Inflammatory macrophage treated with lipopolysaccharide for 4 hours (primary cell): ENCODE measurements around the gene MAML2.
A peak's percentile ranks its signal among the peaks of the same experiment; 100 is the strongest.
"Not testable (repeated sequence)": the region's sequence is repeated elsewhere in the genome, so short reads cannot be mapped to it uniquely, and the experiment has no call there.

Experiments
- DNase-seq: peaks from one replicate; pipeline ENCODE4 v3.0.0-alpha.2; 2020

Gene MAML2

GRCh38 chr11:96288915-96289314, 54.1 kb downstream of the MAML2 start:
- no peak for DNase-seq

- DNase-seq = peak; percentile 35
Observed at GRCh38 chr11:96287822-96288439, 55.1 kb downstream of the MAML2 start.

GRCh38 chr11:96285985-96286384, 57.0 kb downstream of the MAML2 start:
- DNase-seq = not testable (repeated sequence)

GRCh38 chr11:96284917-96285316, 58.1 kb downstream of the MAML2 start:
- DNase-seq = no peak

- DNase-seq = no peak
Observed at GRCh38 chr11:96284401-96284800, 58.6 kb downstream of the MAML2 start.

DNA sequence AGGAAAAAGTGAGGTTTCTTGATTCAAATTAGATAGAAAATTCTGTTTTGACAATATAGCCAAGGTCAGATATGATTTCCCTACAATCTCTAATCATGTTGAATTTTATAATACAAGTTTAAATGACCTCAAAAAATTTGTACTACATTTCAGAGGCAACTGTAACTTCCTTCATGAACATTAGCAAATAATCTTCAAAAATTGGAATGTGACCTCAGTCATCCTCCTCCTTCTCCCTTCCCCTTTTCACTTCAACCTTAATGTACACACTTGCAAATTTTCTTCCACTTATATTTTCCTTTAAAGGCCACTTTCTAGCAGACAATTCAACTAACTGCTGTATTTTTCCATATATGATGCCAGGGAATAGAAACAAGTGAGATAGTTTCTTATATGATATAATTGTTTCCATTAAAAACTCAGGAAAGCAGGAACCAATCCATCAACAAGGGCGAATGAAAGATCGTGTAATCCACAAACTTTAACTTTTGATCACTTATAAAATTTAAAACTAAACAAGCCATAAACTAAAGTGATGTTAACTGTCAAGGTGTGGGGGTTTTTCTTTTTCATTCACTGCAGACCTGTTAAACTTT, 60.3 kb downstream of the MAML2 start:
- DNase-seq = peak; percentile 53

GRCh38 chr11:96280444-96280843, 62.6 kb downstream of the MAML2 start:
- no peak for DNase-seq

GRCh38 chr11:96279896-96280290, 63.1 kb downstream of the MAML2 start:
- no peak for DNase-seq

GRCh38 chr11:96279018-96279895, 63.7 kb downstream of the MAML2 start:
- no peak for DNase-seq

GRCh38 chr11:96278039-96278897, 64.7 kb downstream of the MAML2 start:
- peak; percentile 41 for DNase-seq

DNA sequence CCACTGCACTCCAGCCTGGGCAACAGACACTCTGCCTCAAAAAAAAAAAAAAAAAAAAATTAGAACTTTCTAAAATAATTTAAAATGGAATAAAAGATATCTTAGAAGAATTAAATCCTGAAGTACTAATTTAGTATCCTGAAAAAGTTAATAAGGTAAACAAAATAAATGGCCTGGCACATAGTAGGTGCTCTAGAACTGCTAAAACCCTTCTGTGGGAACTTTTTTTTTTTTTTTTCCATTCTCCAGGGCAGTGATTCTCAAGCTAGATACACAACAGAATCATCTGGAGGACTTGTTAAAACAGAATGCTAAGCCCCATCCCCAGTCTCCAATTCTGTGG, 65.3 kb downstream of the MAML2 start:
- DNase-seq = no peak

GRCh38 chr11:96276836-96277235, 66.2 kb downstream of the MAML2 start:
- no peak for DNase-seq

DNA sequence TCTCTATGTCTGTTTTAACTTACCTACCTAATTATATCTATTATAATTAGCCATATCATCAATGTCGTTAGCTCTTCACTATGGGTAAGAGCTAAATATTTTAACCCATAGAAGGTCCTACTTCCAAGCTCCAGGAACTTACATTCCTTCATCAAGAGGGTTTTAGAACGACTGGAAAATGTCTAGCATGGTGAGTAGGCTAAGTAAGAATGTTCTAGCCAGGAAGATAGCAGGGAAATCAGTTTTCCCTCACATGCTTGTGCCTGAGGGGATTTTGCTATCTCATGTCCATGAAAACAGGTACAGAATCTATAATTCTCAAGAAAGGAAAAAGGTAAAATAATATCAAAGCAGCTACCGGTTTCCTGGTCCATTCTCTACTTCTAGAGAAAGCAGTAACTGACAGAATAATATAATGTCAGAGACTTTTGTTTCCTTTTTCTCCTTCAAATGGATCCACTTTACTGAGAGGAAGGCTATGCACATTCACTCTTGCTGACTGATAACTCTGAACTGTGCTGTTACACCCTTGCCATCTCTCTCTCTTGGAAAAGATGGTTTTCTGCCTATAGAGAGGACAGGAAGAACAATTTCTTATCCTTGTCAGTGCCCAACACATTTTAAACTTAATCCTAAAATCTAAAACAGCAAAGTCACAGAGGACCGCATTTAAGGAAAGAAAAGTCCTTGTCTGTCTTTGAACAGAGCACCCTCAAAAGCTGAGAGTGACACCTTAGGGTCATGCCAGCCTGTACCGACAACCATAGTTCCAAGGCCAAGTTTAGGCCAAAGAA, 67.0 kb downstream of the MAML2 start:
- DNase-seq = no peak

DNA sequence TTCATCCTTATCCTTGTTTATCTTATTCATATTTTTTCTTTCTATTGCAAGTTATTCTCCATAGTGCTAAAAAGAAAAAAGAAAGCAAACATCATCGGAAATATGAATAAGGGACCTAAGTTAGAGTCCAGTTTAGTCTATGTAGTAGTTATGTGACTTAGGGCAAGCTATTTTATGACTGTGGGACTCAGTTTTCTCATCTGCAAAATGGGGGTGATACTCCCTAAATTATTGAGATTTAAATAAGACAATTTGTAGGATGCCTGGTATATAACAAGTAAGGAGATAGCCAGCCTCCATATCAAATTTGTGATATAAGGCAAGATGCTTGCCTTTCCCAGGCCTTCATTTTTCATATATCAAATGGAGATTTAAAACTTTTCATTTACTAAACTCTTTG, 69.5 kb downstream of the MAML2 start:
- no peak for DNase-seq

GRCh38 chr11:96272529-96273222, 70.3 kb downstream of the MAML2 start:
- no peak for DNase-seq

DNA sequence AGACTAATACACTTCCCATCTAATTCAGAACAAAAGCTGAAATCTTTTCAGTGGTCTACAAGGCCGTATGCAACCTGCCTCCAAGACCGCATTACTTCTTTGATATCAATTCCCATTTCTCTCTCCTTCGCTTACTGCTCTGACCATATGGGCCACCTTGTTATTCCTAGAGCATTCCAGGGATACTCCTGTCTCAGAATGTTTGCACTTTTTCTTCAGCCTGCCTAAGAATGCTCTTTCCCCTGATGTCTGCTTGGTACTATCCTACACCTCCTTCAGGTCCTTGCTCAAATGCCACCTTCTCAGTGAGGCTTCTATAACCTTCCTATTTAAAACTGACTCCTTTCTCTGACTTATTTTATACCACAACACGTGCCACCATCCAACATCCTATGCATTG, 71.2 kb downstream of the MAML2 start:
- no peak for DNase-seq

DNA sequence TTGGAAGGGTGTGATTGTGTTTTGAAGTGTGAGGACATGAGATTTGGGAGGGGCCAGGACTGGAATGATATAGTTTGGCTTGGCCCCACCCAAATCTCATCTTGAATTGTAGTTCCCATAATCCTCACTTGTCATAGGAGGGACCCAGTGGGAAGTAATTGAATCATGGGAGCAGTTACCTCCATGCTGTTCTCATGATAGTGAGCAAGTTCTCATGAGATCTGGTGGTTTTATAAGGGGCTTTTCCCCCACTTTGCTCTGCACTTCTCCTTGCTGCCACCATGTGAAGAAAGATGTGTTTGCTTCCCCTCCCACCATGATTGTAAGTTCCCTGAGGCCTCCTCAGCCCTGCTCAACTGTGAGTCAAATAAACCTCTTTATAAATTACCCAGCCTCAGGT, 71.6 kb downstream of the MAML2 start:
- not testable (repeated sequence) for DNase-seq

GRCh38 chr11:96268527-96268926, 74.5 kb downstream of the MAML2 start:
- peak; percentile 76 for DNase-seq

DNA sequence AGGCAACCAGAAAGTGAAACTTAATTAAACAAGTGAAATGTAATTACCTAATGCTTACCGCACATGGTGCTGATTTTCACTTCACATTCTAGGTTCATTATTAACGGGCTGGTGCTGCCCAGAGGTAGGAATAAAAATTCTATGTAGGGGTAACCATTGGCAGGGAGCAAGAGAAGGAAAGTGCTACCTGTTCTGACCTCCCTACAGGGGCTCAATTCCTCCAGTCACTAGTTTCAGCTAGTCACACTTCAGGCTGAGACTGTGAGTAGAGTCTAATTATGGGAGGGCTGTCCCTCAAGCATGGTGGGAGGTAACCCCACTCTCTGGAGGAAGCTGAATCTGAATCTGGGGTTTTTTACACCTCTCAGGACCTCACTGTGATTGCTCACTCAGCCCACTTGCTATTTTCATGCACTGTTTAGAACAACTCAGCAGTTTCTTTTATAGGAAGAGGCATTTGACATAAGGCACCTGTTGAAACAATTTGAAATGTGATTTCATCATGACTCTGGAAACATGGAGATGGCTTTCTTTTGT, 75.4 kb downstream of the MAML2 start:
- peak; percentile 84 for DNase-seq

DNA sequence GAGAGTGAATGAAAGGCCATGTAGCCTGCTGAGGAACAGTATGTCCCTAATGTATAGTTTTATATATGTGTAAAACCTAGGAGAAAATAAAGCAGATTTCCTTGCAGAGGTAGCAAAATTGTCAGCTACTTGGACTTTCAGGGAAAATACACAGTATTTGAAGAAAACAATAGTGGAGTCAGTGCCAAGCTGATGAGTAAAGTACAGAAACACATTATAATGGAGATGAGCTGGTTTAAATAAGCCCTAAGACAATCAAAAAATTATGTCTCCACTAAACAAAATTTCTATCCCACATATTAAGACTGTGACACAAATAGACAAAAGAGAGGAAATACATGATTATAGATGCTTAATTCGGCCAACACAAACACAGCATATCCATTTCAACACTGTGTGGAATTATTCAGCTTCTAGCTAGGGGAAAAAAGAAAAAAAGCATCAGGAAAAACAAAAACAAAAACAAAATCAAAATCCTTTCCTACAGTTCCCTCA, 75.9 kb downstream of the MAML2 start:
- DNase-seq = no peak

- DNase-seq = no peak
Observed at GRCh38 chr11:96265972-96266371, 77.0 kb downstream of the MAML2 start.
